LoVo (cell line): ENCODE measurements around the gene RAB14.

Experiments
- DNase-seq: peaks from one replicate; pipeline ENCODE4 v3.0.0-alpha.2; 2016; ENCODE audit warnings: low spot score

RAB14 gene

DNA sequence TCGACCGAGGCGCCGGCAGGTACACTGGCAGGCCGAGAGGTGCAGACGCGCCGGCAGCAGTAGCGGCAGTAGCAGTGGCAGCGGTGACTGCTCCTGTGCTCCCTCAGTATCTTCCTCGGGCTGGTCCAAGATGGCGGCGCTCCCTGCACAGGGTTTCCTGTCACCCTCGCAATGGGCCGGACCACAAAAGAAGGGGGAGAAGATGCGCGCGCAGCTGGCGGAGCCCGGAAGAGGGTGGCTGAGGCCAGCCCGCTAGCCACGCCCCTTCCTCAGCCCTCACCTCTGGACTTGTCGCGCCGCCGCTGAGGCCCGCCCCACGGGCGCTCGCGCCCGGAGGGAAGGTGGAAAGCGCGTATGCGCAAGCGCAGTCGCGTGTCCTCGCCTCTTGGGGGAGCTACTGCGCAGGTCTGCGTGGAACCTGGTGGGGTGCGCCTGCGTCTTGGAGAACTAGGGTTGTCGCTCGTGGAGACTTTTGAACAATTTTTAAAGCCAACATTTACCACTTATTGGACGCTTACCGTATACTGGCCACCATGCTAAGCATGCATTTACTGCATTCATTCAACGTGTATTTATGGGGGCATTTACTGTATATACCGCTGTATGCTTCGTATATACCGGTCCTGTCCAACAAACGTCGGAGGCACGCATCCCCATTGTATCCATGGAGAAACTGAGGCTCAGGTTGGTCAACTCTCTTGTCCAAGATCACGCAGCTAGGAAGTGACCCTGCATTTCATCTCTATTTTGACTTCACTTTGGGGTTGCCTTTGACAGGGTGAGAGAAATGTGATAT, at the start of gene RAB14:
TSS of gene RAB14 (minus strand) at position 132 of the 796 bp plus-strand sequence. CDS start 8,457 bp downstream, outside the sequence.
- DNase-seq: peak; percentile 100

DNA sequence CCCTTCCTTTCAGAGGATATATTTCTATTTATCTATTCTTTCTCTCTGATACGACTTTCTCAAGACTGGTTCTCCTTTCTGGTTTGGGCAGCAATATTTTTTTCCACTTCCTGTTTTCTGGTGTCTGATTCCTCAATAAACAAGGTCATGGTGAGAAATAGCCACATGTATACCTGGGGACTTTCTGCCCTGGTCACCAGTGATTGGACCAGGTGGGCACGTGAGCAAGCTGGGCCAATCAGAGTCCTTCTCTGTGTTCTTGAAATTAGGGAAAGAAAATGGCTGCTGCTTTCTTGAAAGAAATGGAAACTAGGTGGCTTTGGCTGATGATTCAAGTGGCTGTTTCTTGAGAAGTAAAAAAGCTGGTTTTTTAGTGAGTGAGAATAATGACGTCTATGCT, 47.9 kb upstream of the RAB14 start:
- DNase-seq: no peak

DNA sequence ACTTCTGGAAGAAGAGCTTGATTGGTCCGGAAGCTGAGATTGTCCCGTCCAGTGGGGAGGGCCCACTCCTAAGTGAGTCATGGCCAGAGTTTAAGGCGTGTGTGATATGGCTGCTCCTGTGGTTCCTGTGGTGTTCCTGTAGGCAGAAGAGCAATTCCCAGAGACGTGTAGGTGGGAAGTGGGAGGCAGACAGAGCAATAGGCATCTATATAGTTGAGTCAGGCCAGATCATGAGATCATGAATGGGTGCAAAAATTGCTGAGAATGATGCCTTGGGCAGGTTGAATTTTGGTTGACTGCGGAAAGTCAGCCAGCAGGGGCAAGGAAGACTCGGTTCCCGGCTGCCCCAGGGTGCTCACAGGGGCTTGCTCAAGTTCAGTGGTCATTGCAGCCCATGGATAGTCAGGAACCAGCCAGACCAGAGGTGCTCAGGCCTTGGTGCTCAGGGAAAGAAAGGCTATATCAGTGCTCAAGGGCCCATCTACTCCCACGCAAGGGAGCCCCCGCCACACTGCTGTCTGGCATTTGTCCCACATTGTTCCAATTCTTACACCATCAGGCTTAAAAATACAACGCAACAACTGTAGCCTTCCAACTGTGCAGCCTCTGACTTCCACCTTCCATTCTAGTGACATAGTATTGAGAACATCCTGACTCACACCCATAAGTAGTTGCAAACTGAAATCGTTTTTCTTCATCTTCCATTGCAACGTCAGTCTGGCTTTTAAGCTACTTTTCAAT, 45.3 kb upstream of the RAB14 start:
- DNase-seq: no peak

DNA sequence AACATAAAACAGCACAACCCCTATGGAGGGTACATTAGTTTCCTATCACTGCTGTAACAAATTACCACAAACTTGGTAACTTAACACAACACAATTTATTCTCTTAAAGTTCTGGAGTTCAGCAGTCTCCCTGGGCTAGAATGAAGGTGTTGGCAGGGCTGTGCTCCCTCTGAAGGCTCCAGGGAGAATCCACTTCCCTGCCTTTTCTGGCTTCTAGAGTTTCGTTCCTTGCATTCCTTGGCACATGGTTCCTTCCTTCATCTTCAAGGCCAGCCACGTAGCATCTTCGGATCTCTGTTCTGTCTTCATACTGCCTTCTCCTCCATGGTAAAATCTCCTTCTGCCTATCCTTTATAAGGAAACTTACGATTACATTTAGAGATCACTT, 41.3 kb upstream of the RAB14 start:
- no peak for DNase-seq

DNA sequence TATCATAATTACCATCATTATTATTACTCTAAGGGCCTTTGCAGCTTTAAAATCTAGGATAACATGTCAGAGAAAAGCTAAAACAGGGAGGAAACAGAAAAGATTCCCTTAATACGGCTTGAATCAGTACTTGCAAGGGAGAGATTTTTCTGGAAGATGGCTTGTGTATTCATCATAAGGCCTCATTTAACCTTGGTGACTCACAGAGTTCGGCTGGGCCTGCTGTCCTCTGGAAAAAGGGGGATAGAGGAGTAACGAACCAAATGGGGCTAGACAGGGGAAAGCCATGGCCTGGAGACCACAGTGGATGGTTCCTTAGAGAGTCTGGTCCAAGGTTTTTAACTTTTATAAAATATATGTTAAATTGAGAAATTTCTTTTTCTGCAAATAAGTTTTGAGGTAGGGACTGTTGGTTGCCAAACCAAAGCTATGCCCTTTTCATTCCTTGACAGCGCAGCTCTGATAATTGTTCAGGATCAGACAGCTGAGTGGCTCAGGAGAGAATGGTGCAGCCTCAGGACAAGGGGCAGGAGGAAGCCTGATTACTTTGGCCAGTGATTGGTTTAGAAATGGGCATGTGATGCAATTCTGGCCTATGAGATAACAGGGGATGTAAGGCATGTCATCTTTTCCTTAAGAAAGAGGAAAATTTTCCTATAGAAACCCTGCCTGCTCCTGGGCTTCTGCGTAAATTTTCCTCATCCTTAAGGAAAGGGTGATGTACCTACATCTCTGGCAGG, 40.7 kb upstream of the RAB14 start:
- DNase-seq: no peak

DNA sequence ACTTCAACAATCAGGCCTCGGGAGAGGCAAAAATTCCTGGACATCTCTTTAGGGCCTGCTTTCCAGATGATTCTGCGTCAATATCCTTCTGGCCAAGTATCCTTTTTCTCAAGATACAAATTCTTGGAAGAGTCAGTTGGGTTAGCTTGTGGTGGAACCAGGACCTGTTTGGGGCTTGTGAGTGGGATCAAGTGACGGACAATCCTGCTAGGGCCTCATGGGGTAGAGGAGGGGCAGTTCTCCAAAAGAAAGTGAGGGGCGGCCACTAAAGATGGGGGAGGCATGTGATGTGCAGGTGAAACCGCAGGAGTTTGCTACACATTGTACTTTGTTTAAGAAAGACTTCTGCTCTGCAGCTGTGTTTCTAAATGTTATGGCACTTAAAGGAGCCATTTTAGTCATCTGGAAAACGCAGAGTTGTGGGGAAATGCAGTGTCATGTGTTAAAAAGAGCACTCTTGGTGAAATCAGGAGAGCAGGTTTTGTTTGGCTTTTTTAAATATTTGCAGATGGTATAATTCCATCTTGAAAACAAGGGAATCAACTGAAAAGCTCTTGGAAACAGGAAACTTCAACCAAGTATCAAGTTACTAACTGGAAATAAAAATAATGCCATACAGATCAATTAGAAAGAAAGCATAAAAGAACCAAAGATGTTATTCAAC, 38.9 kb upstream of the RAB14 start:
- no peak for DNase-seq

DNA sequence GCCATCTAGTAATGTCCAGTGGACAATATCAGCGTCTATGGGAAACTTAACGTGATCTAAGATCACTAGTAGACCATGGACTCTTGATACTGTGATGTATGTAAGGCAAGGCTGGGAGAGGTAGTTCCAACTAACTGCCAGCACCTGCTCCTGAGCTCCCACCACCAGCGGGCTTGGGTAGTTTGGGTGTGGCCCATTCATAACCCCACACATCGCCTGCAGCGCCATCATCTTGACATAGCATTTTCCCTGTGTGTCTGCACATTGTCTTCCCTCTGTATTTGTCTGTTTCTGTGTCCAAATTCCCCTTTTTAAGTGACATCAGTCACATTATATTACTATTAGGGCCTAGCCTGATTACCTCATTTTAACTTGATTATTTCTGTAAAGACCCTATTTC, 38.2 kb upstream of the RAB14 start:
- no peak for DNase-seq

DNA sequence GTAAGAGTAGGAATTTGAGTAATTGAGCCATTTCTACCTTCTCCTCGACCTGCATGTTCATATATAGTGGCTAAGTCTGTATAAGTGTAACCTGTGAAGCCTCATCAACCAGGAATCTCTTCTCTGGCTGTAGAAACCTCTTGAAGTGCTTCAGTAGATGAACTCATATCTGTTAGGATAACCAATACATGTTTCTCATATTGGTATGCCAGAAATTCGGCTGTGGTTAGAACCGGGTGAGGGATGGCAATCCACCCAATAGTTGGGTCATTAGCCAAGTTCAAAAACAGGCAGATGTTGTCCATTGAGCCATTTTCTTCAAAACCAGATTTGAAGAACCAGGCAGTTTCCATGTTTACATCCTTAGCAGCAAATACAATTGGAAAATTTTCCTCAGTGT, 37.4 kb upstream of the RAB14 start:
- no peak for DNase-seq

DNA sequence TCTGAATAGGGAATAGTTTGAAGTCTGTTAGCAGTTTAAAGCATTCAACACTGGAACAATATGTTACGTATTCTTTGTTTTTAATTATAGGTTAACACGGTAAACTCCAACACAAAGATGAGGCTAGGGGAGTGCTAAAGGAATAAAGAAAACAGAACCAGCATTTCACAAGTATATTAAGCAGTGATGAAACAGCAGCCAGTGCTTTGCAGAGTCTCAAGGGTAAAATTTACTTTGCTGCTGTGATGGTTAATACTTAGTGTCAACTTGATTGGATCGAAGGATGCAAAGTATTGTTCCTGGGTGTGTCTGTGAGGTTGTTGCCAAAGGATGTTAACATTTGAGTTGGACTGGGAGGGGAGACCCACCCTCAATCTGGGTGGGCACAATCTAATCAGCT, 36.2 kb upstream of the RAB14 start:
- no peak for DNase-seq

DNA sequence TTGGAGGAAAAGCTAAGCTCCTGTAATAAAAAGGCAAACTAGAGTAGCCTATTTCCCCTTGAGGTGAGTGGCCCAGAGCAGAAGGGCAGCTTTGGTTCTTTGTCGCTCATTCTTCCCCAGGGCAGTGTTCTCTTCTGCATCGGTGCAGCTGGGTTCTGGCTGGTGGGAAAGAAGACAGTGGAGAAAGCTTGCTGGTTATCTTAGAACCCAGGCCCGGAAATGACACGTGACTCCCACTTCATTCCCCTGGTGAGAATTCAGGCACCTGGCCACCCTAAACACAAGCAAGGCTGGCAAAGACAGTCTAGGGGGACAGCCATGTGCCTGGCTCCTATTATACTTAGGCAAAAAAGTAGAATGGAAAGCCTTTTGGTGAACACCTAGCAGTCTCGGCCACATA, 33.8 kb upstream of the RAB14 start:
- no peak for DNase-seq

DNA sequence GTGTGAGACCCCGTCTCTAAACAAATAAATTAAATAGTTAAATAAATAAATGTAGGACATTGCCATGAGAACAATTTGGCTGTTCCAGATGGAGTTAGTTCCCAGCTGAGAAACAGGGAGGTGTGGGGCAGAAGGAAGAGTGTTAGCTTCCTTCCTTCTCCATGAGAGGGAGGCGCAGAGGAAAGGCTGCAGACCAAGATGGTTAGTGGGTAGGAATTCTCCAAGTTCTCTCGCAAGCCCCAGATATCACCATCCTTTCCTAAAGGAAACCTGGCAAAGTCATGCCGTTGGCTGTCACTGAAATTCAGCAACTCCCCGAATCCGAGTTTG, 33.1 kb upstream of the RAB14 start:
- DNase-seq: no peak

DNA sequence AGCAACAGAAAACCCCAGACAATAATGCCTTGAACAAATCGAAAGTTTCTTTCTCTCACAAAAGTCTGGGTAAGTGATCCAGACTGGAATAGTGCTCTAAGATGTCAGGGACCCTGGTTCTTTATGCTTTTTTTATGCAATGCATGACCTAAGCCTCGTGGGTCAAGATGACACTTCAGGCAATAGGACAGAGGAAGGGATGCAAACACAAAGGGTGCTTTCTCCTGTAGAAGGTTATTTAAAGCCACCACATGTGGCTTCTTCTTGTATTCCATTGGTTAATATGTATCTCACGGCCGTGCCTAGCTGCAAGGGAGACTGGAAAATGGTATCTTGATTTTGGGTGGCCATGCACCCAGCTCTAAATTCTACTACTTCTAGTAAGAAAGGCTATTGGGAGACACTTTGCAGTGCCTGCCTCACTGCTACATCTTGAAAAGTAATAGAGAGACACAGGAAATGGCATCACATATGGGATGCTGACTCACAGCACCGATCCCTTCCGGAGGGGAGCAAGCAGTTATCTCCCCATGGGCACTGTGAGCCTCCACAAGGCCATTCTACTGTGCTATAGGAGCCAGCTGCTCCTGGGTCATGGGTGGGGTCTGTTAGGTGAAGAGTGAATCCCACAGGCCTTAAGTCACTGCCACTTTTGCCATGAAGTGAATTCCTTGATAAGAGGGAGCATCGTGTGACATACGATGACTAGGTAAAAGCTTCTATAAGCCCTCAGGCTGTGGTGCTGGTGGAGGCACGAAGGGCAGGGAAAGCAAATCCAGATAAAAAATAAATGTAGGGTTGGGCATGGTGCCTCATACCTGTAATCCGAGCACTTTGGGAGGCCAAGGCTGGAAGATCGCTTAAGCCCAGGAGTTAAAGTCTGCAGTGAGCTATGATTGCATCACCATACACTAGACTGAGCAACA, 32.5 kb upstream of the RAB14 start:
- no peak for DNase-seq

DNA sequence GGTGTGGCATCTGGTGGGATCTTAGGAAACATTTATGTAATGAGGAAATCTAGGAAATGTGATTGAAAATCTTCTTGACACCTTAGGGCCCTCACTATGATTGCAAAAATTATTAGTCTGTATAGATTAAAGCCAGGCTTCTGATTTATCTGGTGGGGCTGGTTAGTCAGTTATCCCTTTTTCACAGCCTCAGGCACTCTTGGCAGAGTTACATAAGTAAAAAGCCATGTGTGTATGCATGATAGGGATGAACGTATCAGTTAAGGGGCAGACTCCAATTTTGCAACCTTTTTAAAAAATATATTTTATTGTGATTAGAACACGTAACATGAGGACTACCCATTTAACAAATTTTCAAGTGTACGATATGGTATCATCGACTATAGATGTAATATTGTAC, 30.6 kb upstream of the RAB14 start:
- no peak for DNase-seq

DNA sequence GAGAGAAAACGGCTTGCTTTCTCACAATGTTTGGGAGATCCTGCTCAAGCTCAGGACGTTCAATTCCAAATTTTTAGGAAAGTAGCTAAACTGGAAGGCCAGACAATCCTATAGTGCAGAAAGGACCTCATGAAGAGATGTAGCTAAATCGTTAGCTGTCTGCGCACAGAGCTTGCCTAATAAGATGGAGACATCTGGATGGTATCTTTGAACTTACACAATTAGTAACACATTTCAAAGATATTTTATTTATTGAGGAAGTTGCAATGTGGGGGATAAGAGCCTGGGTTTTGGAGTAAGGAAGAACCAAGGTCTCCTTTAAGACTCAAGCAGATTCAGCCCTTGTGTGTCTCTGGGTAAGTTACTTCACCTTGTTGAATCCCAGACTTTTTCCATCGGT, 28.6 kb upstream of the RAB14 start:
- DNase-seq: no peak

DNA sequence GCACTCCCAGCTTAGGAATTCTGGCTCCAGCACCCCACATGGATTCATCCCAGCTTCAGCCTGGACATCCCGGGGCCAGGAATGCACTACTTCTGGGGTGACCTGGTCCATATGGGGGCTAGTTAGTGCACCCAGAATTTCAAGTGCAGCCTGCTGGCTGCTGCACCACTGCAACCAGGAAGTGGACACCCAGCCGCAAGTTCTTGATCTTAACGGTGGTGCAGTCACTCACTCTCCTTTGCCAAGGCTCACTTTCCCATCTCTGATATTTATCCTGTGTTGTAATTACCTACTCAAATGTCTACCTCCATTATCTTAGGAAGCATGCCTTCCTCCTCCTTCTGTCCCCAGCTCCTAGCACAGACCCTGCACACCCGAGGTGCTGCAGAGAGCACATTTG, 26.2 kb upstream of the RAB14 start:
- no peak for DNase-seq

DNA sequence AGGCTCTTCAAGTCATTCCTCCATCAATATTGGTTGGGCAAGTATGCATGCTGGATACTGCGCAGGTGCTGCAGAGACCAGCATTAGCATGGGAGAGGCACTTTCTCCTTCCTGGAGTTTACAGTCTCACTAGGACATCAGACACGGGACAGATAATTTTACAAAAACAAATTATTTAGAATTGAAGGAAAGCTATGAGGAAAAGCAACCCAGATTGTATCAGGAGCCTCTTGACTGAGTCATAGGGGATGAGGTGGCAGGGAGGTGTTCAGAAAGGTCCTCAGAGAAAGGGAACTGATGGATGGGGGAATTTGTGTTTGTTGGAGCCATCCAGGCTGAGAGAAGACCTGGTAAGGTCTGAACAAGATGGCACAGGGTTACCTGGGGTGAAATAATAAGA, 24.5 kb upstream of the RAB14 start:
- no peak for DNase-seq

DNA sequence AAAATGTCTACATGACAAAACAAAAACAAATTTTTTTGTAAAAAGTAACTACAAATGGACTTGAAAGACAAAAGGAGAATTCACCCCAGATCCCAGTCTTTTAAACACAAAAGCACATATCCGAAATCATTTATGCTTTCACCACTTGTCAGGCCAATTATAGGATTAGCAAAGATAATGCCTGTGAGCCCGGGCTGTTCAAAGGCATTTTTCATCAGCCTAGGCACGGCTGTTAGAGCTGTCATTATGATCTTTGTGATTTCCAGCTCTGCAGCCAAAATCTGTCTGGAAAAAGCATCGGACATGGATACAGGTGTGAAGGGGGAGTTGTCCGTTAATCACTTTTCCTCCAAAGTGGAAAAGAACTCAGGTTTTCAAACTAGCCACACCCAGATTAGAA, 23.6 kb upstream of the RAB14 start:
- no peak for DNase-seq

DNA sequence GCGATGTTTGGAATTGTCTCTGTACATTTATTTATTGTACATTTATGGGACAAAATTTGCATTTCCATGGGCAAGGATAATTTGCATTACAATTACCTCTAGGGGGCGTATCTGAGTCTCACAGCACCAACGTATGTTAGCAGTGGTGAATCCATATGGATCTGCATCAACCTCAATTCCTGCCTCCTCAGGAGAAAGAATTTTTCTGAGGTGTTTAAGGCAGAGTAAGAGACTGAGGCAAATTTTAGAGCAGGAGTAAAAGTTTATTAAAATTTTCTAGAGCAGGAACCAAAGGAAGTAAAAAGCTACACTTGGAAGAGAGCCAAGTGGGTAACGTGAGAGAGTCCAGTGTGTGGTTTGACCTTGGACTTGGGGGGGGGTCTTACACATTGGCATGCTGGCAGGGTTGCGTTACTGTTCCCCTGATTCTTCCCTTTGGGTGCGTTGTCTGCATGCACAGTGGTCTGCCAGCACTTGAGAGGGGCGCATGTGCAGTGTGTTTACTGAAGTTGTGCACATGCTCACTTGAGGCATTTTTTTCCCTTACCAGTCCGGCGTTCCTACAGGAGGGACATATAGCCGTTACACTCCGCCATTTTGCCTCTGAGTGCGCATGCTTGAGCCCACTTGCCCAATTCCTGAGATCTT, 21.0 kb upstream of the RAB14 start:
- peak; percentile 37 for DNase-seq

DNA sequence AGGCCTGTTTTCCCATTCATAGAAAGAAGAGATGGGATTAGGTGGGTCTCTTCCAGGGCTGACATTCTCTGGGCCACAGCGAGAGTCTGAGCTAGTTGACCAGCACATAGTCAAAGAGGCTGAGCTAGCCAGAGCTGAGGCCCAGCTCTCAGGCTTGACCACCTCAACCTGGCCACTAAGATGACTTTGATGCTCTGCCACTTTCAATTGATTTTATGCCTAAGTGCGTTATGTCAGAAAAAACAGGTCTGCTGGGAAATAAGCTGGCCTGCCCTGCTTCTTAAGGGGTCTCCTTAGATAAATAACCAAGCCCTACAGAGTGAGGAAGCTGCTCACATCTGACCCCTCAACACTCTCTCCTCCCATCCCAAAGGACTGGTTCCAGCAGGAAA, 20.0 kb upstream of the RAB14 start:
- DNase-seq: no peak

DNA sequence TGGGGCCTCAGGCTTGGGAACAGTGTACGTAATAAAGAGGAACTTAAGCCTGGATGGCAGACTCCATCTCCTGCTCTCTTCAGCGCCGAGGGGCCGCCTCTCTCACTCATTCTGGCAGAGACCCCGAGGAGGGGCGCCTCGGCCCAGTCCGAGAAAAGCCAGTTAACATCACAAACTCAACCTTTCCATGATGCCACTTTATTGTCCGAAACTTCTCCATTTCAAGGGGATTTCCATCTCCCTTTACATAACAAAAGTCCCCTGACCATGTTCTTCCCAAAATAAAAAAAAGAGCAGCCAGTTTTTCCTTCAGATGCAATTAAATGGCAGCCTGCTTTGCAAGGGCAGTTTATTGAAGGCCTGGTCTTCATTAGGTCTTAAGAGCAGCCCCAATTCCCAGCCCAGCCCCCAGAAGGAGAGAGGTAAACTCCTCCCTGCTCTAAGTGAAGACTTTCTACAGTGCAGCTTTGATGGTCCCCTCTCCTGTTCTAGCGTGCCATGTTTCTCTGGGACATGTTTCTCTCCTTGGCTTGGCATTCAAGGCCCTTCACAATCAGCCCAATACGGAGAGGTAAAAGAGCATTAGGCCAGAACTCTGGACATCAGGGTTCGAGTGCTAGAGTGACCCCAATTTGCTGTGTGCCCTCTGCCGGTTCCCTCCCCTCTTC, 19.5 kb upstream of the RAB14 start:
- no peak for DNase-seq
